ENCODE data around the gene KDM7A.

The KDM7A gene

DNA sequence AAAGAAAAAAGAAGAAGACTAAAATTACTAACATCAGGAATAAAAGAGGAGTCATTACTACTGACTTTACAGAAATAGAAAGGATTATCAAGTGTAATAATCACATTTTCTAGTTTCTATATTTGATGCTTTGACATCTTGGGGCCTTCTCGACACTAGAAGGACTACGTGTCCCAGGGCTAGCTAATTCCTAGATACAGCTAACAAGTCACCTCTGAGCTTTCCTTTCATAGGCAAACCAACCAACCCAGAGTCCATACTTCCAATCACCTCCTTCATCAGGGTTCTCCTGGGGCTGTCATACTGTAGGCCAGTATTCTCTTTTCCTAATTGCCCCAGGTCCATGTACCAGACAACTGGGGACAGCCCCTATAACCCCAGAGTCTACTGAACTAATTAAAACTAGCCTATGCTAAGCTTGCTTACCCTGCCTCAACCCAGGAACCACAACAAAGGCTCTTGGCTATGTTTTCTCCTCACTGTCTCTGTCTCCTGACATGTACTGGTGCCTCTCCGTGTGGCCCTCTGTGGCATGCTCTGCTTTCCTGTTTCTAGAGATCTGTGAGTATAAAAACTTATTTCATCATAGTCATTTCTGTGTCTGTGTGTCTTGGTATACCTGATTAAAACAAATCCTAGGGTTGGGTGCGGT lies 107.4 kb downstream of the KDM7A start:
- TF ChIP-seq, protein P1, sequence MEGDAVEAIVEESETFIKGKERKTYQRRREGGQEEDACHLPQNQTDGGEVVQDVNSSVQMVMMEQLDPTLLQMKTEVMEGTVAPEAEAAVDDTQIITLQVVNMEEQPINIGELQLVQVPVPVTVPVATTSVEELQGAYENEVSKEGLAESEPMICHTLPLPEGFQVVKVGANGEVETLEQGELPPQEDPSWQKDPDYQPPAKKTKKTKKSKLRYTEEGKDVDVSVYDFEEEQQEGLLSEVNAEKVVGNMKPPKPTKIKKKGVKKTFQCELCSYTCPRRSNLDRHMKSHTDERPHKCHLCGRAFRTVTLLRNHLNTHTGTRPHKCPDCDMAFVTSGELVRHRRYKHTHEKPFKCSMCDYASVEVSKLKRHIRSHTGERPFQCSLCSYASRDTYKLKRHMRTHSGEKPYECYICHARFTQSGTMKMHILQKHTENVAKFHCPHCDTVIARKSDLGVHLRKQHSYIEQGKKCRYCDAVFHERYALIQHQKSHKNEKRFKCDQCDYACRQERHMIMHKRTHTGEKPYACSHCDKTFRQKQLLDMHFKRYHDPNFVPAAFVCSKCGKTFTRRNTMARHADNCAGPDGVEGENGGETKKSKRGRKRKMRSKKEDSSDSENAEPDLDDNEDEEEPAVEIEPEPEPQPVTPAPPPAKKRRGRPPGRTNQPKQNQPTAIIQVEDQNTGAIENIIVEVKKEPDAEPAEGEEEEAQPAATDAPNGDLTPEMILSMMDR (IDR thresholded peaks at IDR 0.05; ENCODE audit: control extremely low read depth, extremely low read depth, low read depth, missing control alignments): no peak
- DNase-seq (ENCODE audit: extremely low spot score): no peak
- CTCF ChIA-PET: no interaction called here
- POLR2A ChIA-PET: no interaction called here

DNA sequence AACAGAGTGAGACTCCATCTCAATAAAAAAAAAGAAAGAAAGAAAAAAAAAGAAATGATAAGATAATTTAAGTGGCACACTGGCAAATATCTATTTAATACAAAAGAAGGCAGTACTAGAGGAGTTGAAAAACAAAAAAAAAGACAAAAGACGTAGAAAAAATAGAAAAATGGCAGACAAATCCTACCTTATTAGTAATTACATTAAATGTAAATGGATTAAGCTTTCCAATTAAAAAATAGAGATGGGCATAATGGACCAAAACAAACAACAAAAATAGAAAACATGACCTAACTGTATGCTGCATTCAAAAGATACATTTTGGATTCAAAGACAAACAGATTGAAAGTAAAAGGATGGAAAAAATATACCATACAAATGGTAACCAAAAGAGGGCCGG lies 108.8 kb downstream of the KDM7A start:
- CTCF ChIA-PET: no interaction called here
- no peak for DNase-seq (ENCODE audit: extremely low spot score)
- POLR2A ChIA-PET: no interaction called here
- TF ChIP-seq, protein P1 (IDR thresholded peaks at IDR 0.05; ENCODE audit: control extremely low read depth, extremely low read depth, low read depth, missing control alignments): no peak

DNA sequence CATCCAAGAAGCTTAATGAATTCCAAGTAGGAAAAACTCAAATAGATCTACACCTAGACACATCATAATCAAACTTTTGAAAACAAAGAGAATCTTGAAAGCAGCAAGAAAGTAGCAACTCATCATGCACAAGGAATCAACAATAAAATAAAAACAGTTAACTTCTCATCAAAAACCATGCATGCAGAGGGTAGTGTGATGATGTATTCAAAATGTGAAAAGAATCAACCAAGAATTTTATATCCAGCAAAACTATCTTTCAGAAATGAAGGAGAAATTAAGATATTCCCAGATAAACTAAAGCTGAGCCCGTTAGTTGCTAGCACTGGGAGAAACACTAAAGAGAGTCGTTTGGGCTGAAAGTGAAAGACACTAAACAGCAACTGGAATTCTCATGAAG lies 109.7 kb downstream of the KDM7A start:
- no peak for DNase-seq (ENCODE audit: extremely low spot score)
- CTCF ChIA-PET: no interaction called here
- POLR2A ChIA-PET: no interaction called here
- TF ChIP-seq, protein P1 (IDR thresholded peaks at IDR 0.05; ENCODE audit: control extremely low read depth, extremely low read depth, low read depth, missing control alignments): no peak

DNA sequence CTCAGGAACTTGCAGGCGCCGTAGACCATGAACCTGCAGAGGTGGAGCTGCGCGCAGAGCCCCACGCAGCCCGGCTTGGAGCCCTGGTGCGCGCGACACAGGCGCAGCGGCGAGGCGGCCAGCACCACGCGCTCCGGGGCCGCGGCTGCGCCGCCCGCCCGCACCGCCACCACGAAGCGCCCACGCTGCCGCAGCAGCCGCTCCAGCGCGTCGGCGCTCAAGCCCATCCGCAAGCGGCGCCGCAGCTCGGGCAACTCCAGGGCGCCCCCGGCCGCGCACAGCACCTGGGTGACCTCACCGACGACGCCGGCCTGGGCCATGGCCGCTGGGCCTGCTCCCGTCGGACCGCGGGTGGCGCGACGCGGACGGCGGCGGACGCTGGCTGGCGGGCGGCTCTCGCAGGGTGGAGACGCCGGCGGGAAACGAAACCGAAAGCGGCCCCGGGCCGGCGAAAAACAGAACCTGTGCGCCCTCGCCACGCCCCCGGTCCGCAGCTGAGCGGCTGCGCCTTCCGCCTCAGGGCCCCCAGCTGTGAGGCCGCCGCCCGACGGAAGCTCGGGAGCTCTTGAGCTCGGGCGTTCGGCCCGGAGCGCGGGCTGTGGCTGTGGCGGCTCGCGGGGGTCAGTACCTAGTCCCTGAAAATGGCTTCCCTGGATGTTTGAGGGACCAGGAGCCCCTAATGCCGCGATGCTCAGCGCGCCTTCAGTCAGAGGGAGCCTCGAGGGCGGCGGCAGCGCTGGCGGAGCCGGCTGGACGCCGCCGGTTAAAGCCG lies 114.1 kb downstream of the KDM7A start, which contains the start of gene PARP12:
PARP12 (minus strand) TSS at position 424 of the 772 bp plus-strand sequence; CDS start at position 320, 104 bp downstream.
- TF ChIP-seq, protein P1 (IDR thresholded peaks at IDR 0.05; ENCODE audit: control extremely low read depth, extremely low read depth, low read depth, missing control alignments): peak; percentile 1
- ChIA-PET POLR2A (no interaction called here), CTCF (interaction anchor here (1.0 to 2.0 kb wide), 2 partner anchors 13 to 113 kb away, joined by 3 to 4 read pairs; no protein-coding TSS in a partner anchor)
- peak; percentile 93 for DNase-seq (ENCODE audit: extremely low spot score)

DNA sequence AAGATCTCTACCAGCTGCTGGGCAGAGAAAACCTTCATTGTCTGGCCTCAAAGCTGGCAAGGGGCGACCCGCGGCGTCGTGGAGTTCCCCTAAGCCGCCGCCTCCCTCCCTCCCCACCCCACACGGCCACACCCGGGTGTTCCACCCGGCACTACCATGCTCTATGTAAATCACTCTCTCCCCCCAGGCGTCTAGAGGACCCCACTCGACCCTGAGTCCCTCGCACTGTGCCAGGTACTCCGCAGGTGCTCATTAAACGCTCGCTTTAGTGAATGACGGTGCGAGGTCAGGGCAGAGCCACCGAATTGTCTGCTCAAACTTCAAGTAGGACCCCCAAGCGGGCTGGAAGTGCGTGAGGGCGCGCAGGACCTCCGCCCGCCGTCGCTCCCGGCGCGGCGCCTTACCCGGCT lies 114.7 kb downstream of the KDM7A start:
- TF ChIP-seq, protein P1 (IDR thresholded peaks at IDR 0.05; ENCODE audit: control extremely low read depth, extremely low read depth, low read depth, missing control alignments): no peak
- ChIA-PET CTCF (interaction anchor here (1.6 to 2.0 kb wide), 2 partner anchors 13 to 17 kb away, joined by 4 read pairs; no protein-coding TSS in a partner anchor), POLR2A (no interaction called here)
- peak; percentile 40 for DNase-seq (ENCODE audit: extremely low spot score)

DNA sequence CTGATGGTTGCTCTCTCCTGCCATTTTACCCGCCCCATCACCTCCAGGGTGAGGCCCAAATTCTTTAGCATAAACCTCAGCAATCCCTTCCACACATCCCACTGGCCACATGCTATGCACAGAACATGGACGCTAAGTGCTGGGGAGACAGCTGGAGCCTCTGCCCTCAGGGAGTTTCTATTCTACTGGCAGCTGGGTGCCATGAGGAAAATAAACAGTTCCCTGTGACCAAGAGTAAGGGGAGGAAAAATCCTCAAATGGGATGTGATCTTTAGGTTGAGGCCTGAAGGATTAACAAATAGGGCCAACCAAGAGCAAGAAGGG lies 115.2 kb downstream of the KDM7A start:
- no peak for DNase-seq (ENCODE audit: extremely low spot score)
- TF ChIP-seq, protein P1 (IDR thresholded peaks at IDR 0.05; ENCODE audit: control extremely low read depth, extremely low read depth, low read depth, missing control alignments): no peak
- ChIA-PET POLR2A (no interaction called here), CTCF (interaction anchor here (1.6 kb wide), 1 partner anchor 17 kb away, joined by 4 read pairs; no protein-coding TSS in a partner anchor)

All from GM10248 (cell line).